ENCODE data around the gene CTDP1.

DNA sequence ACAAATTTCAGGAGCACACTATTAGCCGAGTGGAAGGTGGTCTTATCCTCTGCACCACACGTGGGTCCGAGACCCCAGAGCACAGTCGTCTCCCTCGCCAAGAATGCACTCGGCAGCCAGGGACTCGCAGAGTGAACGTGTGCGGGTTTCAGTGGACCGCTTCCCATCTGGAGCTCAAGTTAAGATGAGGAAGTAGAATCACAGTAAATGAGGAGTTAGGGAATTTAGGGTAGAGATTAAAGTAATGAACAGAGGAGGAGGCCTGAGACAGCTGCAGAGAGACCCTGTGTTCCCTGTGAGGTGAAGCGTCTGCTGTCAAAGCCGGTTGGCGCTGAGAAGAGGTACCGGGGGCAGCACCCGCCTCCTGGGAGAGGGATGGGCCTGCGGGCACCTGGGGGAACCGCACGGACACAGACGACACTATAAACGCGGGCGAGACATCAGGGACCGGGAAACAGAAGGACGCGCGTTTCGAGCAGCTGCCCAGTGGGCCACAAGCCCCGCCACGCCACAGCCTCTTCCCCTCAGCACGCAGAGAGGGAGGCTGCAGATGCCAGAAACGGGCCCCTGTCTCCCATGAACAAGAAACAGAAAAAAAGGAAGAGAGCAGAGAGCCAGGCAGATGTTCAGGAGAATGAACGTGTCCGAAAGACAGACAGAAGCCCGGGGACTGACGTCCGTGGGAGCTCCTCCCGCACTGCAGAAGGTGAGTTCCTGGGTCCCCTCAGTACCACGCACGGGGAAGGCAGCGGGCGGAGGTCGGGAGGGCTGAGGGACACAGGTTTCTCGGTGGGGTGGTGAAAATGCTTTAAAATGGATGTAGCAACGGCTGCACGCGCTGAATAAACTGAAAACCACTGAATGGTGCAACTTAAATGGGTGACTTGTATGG is 112.7 kb downstream of the CTDP1 start:
- no peak for TF ChIP-seq POLR2A (IDR thresholded peaks at IDR 0.05)
- TF ChIP-seq, protein P1, sequence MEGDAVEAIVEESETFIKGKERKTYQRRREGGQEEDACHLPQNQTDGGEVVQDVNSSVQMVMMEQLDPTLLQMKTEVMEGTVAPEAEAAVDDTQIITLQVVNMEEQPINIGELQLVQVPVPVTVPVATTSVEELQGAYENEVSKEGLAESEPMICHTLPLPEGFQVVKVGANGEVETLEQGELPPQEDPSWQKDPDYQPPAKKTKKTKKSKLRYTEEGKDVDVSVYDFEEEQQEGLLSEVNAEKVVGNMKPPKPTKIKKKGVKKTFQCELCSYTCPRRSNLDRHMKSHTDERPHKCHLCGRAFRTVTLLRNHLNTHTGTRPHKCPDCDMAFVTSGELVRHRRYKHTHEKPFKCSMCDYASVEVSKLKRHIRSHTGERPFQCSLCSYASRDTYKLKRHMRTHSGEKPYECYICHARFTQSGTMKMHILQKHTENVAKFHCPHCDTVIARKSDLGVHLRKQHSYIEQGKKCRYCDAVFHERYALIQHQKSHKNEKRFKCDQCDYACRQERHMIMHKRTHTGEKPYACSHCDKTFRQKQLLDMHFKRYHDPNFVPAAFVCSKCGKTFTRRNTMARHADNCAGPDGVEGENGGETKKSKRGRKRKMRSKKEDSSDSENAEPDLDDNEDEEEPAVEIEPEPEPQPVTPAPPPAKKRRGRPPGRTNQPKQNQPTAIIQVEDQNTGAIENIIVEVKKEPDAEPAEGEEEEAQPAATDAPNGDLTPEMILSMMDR (IDR thresholded peaks at IDR 0.05 in 4 of 5, conservative IDR thresholded peaks at IDR 0.05 in 1 of 5) = no peak

Measured in gastrocnemius medialis (tissue), 4 donors.